ENCODE results near the gene RGS7.

The RGS7 gene

GRCh38 chr1:240936911-240937668, 419.9 kb downstream of the RGS7 start:
- CTCF ChIA-PET: no interaction called here
- no peak for TF ChIP-seq CTCF (IDR thresholded peaks at IDR 0.05; ENCODE audit: insufficient read depth, low read length, missing control alignments)
- DNase-seq (ENCODE audit: low read depth, low spot score): no peak
- POLR2A ChIA-PET: no interaction called here
- no peak overlapping the region for H3K4me3 ChIP-seq (ENCODE audit: low read depth, low read length)

GRCh38 chr1:240935920-240936319, 421.1 kb downstream of the RGS7 start:
- TF ChIP-seq CTCF (IDR thresholded peaks at IDR 0.05; ENCODE audit: insufficient read depth, low read length, missing control alignments): no peak
- no peak overlapping the region for H3K4me3 ChIP-seq (ENCODE audit: low read depth, low read length)
- ChIA-PET CTCF (no interaction called here), POLR2A (no interaction called here)
- DNase-seq (ENCODE audit: low read depth, low spot score): no peak

DNA sequence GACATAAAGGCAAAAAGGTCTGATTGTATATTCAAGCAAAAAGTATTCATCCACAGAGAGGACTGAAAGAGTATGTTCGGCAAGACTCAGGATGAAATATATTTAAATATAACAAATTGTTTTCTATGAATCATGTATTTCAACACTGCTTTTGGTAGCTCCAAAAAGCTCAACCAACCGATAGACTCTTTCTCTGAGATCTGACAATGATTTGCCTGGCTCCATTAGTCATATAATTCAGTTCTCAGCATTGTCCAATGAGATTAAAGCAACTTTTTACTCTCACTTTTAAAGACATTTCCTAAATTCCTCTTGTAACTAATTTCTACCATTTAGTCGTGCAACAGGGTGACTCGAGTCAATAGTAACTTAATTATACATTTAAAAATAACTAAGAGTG, 426.0 kb downstream of the RGS7 start:
- CTCF ChIA-PET: interaction anchor here (1.0 kb wide), 1 partner anchor 16 kb away, joined by 3 read pairs; no protein-coding TSS in a partner anchor
- POLR2A ChIA-PET: no interaction called here

DNA sequence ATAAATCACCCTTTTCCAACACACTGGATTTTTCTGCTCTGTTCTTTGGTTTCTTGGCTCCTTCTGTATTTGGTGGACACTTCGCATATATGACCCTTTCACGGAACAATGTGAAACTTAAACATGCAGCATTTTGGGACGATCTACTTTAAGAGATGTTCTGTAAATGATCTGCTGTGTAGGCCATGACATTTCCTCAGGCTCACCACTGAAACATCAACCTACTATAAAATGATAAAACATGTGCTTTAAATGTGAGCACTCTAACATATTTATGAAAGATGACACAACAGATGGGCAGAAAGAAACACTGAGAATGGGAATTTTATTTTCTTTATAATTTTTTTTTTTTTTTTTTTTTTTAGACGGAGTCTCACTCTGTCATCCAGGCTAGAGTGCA, 428.7 kb downstream of the RGS7 start:
- CTCF ChIA-PET: no interaction called here
- POLR2A ChIA-PET: no interaction called here

More for the DNA sequence above, 426.0 kb downstream of the RGS7 start:
- H3K4me3 ChIP-seq (ENCODE audit: low read depth, low read length): no peak overlapping the region
- no peak for DNase-seq (ENCODE audit: low read depth, low spot score)
- no peak for TF ChIP-seq CTCF (IDR thresholded peaks at IDR 0.05; ENCODE audit: insufficient read depth, low read length, missing control alignments)

DNA sequence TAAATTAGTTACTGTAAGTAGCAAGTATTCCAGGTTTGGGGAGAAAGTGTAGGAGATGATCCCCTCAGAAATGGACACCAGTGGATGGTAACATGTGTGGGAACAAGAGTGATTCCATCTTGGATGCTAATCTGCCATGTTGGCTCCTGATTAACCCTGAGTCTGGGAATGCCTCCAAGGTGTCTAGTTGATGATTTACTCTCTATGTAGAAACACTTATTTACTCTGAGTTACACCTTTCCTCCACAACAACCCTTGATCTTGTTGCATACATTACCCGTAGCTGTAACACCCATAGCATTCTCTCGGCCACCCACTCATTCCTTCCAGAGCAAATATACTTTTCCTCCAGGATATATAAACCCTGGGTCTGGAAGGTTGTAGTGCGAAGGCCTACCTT, 429.2 kb downstream of the RGS7 start:
- no peak for TF ChIP-seq CTCF (IDR thresholded peaks at IDR 0.05; ENCODE audit: insufficient read depth, low read length, missing control alignments)
- no peak overlapping the region for H3K4me3 ChIP-seq (ENCODE audit: low read depth, low read length)
- CTCF ChIA-PET: no interaction called here
- POLR2A ChIA-PET: no interaction called here
- no peak for DNase-seq (ENCODE audit: low read depth, low spot score)

More for the DNA sequence above, 428.7 kb downstream of the RGS7 start:
- no peak for DNase-seq (ENCODE audit: low read depth, low spot score)
- no peak for TF ChIP-seq CTCF (IDR thresholded peaks at IDR 0.05; ENCODE audit: insufficient read depth, low read length, missing control alignments)
- no peak overlapping the region for H3K4me3 ChIP-seq (ENCODE audit: low read depth, low read length)

DNA sequence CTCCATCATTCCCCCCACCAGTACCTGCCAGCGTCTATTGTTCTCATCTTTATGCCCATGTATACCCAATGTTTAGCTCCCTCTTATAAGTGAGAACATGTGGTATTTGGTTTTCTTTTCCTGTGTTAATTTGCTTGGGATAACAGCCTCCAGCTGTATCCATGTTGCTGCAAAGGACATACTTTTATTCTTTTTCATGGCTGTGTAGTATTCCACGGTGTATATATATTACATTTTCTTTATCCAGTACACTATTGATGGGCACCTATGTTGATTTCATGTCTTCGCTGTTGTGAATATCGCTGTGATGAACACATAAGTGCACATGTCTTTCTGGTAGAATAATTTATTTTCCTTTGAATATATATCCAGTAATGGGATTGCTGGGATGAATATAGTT, 431.7 kb downstream of the RGS7 start:
- CTCF ChIA-PET: no interaction called here
- H3K4me3 ChIP-seq (ENCODE audit: low read depth, low read length): no peak overlapping the region
- TF ChIP-seq CTCF (IDR thresholded peaks at IDR 0.05; ENCODE audit: insufficient read depth, low read length, missing control alignments): no peak
- POLR2A ChIA-PET: no interaction called here
- DNase-seq (ENCODE audit: low read depth, low spot score): no peak

Measured in AG04449 (cell line).